NCI-H748 treated with DMSO at 0.1 percent for 48 hours (cell line): Measurements from ENCODE around the gene OR6C3.
"Not testable (repeated sequence)": the region's sequence is repeated elsewhere in the genome, so short reads cannot be mapped to it uniquely, and the experiment has no call there.

Source experiments
- DNase-seq: peaks from one replicate; lab custom pipeline; 2025; lab: John Stamatoyannopoulos, UW

OR6C3 gene

DNA sequence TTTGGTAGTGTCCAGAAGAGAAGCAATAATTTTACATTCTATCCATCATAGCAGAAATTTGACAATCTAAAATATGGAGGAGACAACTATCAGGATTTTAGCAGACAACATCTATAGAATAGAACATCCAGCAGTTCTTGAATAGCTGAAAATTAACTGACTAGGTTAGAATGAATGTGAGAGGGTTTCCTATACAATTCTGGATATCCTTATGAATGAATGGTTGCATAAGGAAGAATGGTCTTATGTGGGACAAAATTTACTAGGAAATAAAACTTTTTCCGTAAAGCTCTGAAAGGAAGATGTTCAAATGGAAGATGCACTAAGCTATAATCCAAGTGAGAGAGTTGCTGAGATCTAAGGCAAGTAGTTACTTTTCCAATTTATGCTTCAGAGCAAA, at the start of gene OR6C3:
Gene OR6C3, plus strand, starts transcription at position 301 of the 400 bp plus-strand sequence. CDS start 955 bp downstream, outside the sequence.
- no peak for DNase-seq

DNA sequence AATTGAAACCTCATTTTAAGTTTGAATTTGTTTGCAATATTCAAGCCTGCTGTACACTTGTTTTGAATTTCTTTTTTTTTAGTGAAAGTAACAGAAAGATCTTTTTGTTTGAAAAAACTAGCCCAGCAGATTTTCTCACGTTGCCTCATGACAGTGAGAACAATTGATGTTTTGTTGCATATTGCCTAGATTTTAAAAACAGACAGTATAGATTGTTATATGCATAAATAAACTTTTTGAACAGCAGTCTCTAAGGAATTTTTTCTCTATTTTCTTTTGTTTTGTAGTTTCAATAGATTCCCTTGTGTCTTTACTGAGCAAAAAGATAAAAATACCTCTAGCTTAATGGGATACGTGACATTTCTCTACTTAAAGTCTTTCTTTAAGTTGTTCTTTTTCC, 49.6 kb upstream of the OR6C3 start:
- no peak for DNase-seq

DNA sequence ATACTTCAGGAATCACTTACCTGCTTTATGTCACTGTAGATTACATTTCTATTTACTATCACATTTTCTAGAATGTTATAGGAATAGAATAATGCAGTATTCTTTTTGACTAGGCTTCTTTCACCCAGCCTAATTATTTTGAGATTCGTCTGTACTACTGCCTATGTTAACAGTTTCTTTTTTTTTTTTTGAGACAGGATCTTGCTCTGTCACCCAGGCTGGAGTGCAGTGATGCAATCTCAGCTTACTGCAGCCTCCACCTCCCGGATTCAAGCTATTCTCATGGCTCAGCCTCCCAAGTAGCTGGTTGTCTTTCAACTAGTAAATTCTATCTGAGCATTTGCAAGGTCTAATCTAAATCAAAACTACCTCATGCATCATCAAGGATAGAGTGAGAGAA, 40.5 kb upstream of the OR6C3 start:
- no peak for DNase-seq

DNA sequence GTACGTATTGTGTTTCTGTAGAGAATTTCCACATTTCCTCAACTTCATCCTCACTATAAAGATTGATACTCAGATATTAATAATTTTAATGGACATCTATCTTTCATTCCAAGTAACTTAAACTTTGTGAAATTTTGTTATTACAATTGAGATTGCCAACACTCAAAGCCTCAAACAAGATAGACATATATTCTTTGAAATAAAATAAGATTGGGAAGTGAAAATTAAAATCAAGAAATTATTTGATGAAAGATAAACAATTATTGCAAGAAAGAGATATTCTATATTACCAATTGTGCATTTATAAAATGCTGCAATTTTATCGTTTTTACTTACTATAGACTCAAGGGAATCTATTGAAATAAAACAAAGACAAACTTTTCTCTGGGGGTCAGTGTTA, 34.1 kb upstream of the OR6C3 start, which contains the start of gene OR6C6:
Gene OR6C6, minus strand, starts transcription at position 101 of the 400 bp plus-strand sequence. CDS start 1,337 bp downstream, outside the sequence.
- no peak for DNase-seq

DNA sequence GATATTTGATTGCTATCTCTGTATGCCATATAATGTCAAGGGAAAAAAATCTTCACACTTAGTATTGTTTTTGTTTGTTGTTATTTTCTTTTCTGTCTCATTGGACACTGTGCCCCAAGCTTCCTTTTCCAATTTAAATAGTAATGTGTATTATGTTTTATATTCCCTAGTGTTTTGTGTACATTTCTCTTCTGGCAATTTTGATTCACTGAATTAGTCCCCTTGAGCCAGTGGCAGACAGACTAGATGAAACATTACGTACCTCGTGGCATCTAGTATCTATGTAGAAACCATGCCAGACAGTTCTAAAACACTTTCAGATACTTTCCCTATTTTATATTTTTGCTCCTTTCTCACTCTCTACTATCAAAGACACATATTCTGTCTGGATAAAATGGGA, 16.5 kb upstream of the OR6C3 start, which contains the start of gene OR6C1:
Gene OR6C1, plus strand, starts transcription at position 301 of the 400 bp plus-strand sequence. CDS start 6,257 bp downstream, outside the sequence.
- no peak for DNase-seq

DNA sequence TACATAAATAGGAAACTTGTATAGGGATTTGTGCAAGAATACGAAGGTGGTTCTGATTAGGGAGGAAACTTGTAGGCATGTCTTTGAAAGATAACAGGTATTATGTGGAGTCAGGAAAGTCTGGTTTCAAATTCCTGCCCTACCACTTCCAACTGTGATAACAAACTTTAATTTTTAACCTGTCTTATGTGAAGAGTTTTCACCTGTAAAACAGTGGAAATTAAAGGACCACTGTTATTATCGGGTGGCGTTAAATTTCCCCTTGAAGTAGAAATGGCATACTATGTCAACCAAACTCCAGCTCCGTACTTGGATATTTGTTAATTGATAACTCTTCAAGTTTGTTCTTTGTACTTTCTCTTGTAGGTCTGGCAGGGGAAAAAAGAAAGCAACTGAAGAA, 10.3 kb upstream of the OR6C3 start:
- DNase-seq: no peak

DNA sequence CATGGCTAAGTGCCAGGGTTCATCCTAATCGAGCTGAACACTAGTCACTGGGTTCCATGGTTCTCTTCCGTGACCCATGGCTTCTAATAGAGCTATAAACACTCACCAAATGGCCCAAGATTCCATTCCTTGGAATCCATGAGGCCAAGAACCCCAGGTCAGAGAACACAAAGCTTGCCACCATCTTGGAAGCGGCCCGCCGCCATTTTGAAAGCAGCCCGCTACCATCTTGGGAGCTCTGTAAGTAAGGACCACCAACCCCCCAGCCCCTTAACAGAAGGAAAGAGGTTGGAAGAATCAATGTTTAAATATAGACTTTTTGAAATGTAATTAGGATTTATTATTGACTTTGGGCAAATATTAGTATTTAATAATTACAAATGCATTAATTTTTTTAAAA, 4.7 kb upstream of the OR6C3 start:
- not testable (repeated sequence) for DNase-seq

DNA sequence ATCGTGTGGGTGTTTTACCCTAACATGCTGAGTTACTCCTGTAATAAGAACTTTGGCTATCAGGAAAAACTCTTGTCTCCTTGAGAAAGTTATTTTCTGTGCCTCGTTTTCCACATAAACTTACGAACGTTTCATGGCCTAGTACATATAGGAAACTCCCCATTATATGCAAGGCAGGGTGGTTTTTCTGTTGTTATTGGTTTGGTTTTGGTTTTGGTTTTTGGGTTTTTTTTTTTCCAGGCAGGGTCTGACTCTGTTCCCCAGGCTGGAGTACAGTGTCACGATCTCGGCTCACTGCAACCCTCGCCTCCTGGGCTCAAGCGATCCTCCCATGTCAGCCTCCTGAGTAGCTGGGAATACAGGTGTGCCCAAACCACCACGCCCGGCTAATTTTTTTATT, 5.5 kb downstream of the OR6C3 start:
- no peak for DNase-seq

DNA sequence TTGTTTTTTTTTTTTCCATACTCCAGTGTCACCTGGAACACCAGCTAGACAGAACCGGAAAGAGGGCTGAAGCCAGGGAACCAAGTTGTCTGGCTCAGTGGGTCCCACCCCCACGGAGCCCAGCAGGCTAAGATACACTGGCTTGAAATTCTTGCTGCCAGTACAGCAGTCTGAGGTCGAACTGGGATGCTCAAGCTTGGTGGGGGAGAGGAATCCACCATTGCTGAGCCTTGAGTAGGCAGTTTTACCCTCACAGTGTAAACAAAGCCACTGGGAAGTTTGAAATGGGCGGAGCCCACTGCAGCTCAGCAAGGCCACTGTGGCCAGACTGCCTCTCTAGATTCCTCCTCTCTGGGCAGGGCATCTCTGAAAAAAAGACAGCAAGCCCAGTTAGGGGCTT, 24.8 kb downstream of the OR6C3 start:
- DNase-seq: not testable (repeated sequence)

DNA sequence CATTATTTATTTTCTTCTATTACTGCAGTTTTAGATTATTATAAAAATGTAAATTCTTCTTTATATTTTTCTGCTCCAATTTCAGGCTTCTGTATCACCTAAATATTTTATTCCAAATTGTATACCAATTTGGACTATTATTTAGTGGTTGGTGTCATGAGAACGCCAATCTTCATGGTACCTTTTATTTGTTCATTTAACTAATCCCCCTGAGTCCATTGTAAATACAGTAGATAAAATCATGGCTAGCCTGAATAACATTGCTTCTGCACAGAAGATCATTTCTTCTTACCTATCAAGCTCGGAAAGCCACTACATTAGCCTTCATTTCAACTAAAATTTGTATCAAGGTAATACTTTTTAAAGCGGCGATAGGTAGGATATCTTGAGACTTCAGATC, 32.1 kb downstream of the OR6C3 start, which contains the start of gene OR6C75:
Gene OR6C75, plus strand, starts transcription at position 301 of the 400 bp plus-strand sequence. CDS start 2,136 bp downstream, outside the sequence.
- DNase-seq: no peak

DNA sequence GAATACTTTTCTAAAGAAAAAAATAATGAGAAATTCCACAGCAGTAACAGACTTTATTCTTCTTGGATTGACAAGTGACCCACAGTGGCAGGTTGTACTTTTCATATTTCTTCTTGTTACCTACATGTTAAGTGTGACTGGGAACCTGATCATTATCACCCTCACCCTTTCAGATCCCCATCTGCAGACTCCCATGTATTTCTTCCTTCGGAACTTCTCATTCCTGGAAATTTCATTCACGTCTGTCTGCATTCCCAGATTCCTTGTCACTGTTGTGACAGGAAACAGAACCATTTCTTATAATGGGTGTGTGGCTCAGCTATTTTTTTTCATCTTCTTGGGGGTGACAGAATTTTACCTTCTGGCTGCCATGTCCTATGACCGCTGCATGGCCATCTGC, 34.5 kb downstream of the OR6C3 start:
- no peak for DNase-seq

DNA sequence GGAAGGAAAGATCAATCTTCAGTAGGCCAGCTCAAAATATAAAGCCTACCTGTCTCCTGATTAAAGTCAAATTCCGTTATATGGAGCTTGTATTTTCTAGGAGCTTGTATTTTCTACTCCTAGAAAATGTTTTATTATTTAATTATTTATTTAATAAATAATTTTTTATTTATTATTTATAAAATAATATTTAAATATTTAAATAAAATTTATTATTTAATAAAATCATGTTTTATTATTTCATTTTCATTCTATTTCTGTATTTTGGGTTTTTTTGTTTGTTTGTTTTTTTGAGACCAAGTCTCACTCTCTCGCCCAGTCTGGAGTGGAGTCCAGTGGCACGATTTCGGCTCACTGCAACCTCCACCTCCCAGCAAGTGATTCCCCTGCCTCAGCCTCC, 42.0 kb downstream of the OR6C3 start:
- no peak for DNase-seq
